ENCODE measurements around the gene TEX13D.
"Not testable (repeated sequence)": the region's sequence is repeated elsewhere in the genome, so short reads cannot be mapped to it uniquely, and the experiment has no call there.

Gene TEX13D

DNA sequence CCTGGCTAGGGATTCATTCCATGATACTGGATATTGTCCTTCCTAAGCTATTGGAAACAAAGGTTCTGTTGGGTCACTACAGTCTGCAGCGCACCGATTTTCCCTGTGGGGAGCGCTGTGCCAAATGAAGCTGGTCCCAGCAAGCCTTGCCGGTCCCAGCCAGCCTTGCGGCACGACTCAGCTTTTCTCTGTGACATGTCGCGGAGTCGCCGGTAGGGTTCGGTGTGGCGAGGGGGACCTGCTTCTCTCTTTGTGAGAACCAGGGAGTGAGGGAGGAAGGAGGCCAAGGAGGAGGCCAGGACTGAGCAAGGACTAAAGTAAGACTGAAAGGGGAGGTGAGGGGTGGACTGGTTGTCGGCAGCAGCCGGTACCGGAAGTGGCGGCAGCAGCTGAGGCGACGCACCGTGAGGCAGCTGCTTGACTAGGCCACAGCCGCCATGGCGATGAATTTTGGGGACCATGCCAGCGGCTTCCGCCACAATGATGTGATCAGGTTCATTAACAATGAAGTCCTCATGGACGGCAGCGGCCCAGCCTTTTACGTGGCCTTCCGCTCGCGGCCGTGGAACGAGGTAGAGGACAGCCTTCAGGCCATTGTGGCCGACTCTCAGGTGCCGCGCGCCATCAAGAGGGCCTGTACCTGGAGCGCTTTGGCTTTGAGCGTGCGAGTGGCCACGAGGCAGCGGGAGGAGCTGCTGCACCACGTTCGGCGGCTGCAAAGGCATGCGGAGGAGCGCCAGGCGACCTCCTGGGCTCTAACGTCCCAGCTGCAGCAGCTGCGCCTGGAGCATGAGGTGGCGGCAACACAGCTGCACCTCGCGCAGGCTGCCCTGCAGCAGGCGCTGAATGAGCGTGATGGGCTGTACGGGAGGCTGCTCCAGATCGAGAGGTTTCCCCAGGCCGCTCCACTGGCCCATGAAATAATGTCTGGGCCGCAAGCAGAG is at the start of gene TEX13D:
Gene TEX13D (plus strand): TSS at position 180 of the 944 bp plus-strand sequence. CDS start 258 bp downstream, at position 438.
- no peak within 1 kb of the TSS for H3K27ac ChIP-seq
- TF ChIP-seq, protein P1, sequence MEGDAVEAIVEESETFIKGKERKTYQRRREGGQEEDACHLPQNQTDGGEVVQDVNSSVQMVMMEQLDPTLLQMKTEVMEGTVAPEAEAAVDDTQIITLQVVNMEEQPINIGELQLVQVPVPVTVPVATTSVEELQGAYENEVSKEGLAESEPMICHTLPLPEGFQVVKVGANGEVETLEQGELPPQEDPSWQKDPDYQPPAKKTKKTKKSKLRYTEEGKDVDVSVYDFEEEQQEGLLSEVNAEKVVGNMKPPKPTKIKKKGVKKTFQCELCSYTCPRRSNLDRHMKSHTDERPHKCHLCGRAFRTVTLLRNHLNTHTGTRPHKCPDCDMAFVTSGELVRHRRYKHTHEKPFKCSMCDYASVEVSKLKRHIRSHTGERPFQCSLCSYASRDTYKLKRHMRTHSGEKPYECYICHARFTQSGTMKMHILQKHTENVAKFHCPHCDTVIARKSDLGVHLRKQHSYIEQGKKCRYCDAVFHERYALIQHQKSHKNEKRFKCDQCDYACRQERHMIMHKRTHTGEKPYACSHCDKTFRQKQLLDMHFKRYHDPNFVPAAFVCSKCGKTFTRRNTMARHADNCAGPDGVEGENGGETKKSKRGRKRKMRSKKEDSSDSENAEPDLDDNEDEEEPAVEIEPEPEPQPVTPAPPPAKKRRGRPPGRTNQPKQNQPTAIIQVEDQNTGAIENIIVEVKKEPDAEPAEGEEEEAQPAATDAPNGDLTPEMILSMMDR (conservative IDR thresholded peaks at IDR 0.05) = no peak

DNA sequence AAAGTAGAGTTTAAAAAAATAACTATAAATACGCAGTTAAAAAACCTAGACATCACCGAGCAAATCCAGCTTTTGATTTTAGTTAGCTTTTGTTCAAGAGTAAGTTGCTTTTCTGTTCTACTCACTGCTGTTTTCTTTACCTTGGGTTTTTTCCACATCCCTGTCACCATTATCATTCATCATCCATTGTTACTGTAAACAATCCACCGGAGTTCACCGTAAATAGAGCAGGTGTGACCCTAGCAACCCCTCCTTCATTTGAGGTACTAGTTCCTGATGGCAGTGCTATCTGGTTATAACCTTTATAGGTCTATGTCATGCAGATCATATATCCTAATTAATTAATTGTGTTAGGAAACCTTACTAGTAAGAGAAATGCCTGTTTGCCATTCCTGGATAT is 43.0 kb upstream of the TEX13D start:
- no peak overlapping the region for H3K27ac ChIP-seq
- TF ChIP-seq, protein P1 (conservative IDR thresholded peaks at IDR 0.05) = no peak

DNA sequence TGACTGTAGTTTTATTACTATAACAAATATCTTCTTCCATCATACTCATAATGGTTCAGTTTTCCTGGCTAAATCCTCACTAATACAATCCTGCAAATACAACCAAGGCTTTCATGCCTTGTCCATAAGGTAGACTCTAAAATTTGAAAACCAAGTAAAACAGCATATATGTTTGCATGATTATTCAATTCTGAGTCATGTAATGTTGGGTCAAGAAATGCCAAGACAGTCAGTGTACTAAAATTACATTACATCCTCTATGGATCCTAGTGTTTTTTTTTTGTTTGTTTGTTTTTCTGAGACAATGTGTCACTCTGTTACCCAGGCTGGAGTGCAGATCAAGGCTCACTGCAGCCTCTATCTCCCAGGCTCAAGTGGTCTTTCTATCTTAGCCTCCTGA is 38.6 kb upstream of the TEX13D start:
- TF ChIP-seq, protein P1 (conservative IDR thresholded peaks at IDR 0.05) = no peak
- H3K27ac ChIP-seq = no peak overlapping the region

DNA sequence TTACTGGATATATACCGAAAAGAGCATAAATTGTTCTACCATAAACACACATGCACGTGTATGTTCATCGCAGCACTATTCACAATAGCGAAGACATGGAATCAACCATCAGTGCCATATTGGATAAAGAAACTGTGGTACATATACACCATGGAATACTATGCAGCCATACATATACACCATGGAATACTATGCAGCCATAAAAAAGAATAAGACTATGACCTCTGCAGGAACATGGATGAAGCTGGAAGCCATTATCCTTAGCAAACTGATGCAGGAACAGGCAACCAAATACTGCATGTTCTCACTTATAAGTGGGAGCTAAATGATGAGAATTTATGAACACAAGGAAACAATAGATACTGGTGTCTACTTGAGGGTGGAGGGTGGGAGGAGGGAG is 33.1 kb upstream of the TEX13D start:
- H3K27ac ChIP-seq = not testable (repeated sequence)

DNA sequence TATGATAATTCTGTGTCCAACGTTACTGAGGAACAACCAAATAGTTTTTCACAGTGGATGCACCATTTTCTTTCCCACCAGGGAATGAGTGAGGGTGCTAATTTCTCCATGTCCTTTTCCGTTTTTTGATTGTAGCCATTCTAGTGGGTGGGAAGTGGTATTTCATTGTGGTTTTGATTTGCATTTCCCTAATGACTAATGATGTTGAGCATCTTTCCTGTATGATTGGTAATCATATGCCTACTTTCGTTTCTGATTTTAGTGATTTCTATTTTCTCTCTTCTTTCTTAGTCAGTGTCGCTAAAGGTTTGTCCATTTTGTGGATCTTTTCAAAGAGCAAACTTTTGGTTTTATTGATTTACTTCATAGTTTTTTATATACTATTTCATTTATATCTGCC is 32.1 kb upstream of the TEX13D start:
- TF ChIP-seq, protein P1 (conservative IDR thresholded peaks at IDR 0.05) = no peak
- no peak overlapping the region for H3K27ac ChIP-seq

DNA sequence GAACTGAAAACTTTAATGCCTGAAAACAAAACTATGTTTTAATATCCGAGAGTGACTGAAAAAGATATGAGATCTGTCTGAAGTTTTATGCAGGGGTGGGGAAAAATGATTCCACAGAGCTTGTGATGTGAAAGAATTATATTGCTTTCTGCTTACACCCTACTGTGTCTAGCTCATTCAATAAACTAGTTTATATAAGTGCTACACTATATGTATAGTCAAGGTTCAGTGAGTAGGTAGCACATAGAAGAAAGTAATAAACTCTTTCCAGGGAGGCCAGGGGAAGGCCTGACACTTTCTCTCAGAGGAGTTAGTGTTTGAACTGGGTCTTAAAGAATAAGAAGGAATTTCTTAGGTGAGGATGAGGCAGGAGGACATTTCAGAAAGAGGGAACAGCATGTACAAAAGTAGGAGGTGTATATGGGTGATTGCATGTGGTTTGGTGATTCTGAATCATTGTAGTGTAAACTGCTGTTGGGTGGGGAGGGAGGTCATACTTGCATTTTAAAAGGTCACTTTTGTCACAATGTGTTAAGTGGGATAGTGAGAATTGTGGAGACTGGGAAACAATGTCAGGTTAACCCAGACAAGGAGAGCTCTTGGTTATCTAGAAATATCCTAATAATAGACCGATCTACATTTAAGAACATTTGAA is 25.1 kb upstream of the TEX13D start:
- H3K27ac ChIP-seq = no peak overlapping the region
- TF ChIP-seq, protein P1 (conservative IDR thresholded peaks at IDR 0.05) = no peak

DNA sequence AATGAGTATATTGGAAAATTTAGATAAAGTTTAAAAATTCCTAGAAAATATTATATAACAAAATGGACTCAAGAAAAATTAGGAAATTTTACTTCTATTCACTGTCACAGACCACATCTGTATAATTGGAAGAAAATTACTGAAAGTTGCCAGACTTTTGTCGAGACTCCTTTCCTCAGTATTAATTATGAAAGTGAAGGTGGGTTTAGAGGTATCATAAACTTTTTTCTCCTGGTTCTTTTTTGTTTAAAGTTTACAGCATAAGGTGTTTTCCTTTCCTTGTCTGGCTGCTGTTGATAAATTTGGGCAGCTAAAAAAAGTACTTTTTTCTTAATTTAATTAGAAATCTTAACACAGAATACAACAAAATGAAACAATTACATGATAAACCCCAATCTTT is 6.7 kb upstream of the TEX13D start:
- TF ChIP-seq, protein P1 (conservative IDR thresholded peaks at IDR 0.05) = no peak
- no peak overlapping the region for H3K27ac ChIP-seq

DNA sequence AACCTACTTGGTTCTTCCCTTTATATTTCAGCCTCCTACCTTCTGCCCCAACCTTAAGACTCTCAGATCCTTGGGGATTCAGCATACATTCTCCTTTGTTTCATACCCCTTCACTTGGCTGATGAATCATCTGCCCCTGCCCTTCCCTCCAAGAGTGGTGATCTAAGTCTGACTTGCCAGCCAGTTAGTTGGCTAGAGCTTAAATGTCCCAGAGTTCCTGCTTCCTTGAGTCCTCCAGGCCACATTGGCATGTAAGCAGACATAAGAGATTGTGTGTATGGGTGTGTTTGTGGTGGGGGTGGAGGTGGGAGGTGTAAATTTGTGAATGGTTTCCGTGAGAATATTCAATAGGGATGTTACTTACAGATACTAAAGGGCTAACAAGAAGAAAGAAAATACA is 3.7 kb upstream of the TEX13D start:
- H3K27ac ChIP-seq = no peak overlapping the region
- TF ChIP-seq, protein P1 (conservative IDR thresholded peaks at IDR 0.05) = no peak
